ENCODE data around the gene TP53BP1.

The TP53BP1 gene

GRCh38 chr15:43521419-43521818 is 28.5 kb upstream of the TP53BP1 start:
- no peak overlapping the region for H3K4me3 ChIP-seq (ENCODE audit: low read length)
- no peak overlapping the region for H3K9ac ChIP-seq (ENCODE audit: low read length)
- no peaks in the 10 kb centered on the region for H3K79me2 ChIP-seq (ENCODE audit: low read length)
- H3K36me3 ChIP-seq (replicated peaks; ENCODE audit: insufficient read depth, low read length) = no peaks in the 10 kb centered on the region
- peaks cover 11% of the 10 kb centered on the region for H3K4me1 ChIP-seq (ENCODE audit: low read length)
- TF ChIP-seq CTCF (IDR thresholded peaks at IDR 0.05; ENCODE audit: low read length) (no peak), EZH2 (optimal IDR thresholded peaks at IDR 0.05; ENCODE audit: low read depth, low read length) (no peak), EZH2phosphoT487 (IDR thresholded peaks at IDR 0.05; ENCODE audit: low read length) (no peak)
- no peak overlapping the region for H2AFZ ChIP-seq (ENCODE audit: low read length)
- H3K9me2 ChIP-seq (replicated peaks; ENCODE audit: insufficient read depth, low read length) = no peaks in the 10 kb centered on the region
- no peaks in the 10 kb centered on the region for H3K9me3 ChIP-seq (replicated peaks; ENCODE audit: insufficient read depth, low read length)
- DNase-seq = no peak
- H3K27ac ChIP-seq (ENCODE audit: low read length) = no peak overlapping the region
- no peak overlapping the region for H3K4me2 ChIP-seq (ENCODE audit: low read depth, low read length)
- H3K27me3 ChIP-seq (replicated peaks; ENCODE audit: insufficient read depth, low read length) = peaks cover 4% of the 10 kb centered on the region; the same call in 1 of the 2 replicates
- H3F3A ChIP-seq (ENCODE audit: insufficient read depth, low read length) = no peaks in the 10 kb centered on the region
- H4K20me1 ChIP-seq (ENCODE audit: insufficient read depth, low read length) = no peaks in the 10 kb centered on the region

GRCh38 chr15:43520138-43520537 is 27.2 kb upstream of the TP53BP1 start:
- DNase-seq = no peak
- Histone ChIP-seq H3K4me3 (ENCODE audit: low read length) (no peak overlapping the region), H3F3A (ENCODE audit: insufficient read depth, low read length) (no peaks in the 10 kb centered on the region), H3K4me2 (ENCODE audit: low read depth, low read length) (no peak overlapping the region), H3K4me1 (ENCODE audit: low read length) (peaks cover 8% of the 10 kb centered on the region), H4K20me1 (ENCODE audit: insufficient read depth, low read length) (no peaks in the 10 kb centered on the region), H3K9me3 (replicated peaks; ENCODE audit: insufficient read depth, low read length) (no peaks in the 10 kb centered on the region), H3K36me3 (replicated peaks; ENCODE audit: insufficient read depth, low read length) (no peaks in the 10 kb centered on the region), H3K79me2 (ENCODE audit: low read length) (no peaks in the 10 kb centered on the region), H3K9me2 (replicated peaks; ENCODE audit: insufficient read depth, low read length) (no peaks in the 10 kb centered on the region), H3K9ac (ENCODE audit: low read length) (no peak overlapping the region), H3K27ac (ENCODE audit: low read length) (no peak overlapping the region), H3K27me3 (replicated peaks; ENCODE audit: insufficient read depth, low read length) (peaks cover 4% of the 10 kb centered on the region; the same call in 1 of the 2 replicates), H2AFZ (ENCODE audit: low read length) (no peak overlapping the region)
- TF ChIP-seq CTCF (IDR thresholded peaks at IDR 0.05; ENCODE audit: low read length) (no peak), EZH2phosphoT487 (IDR thresholded peaks at IDR 0.05; ENCODE audit: low read length) (no peak), EZH2 (optimal IDR thresholded peaks at IDR 0.05; ENCODE audit: low read depth, low read length) (no peak)

- H3K27me3 ChIP-seq (replicated peaks; ENCODE audit: insufficient read depth, low read length) = peaks cover 4% of the 10 kb centered on the region; the same call in 1 of the 2 replicates
- H3K36me3 ChIP-seq (replicated peaks; ENCODE audit: insufficient read depth, low read length) = no peaks in the 10 kb centered on the region
- no peaks in the 10 kb centered on the region for H3K79me2 ChIP-seq (ENCODE audit: low read length)
- no peaks in the 10 kb centered on the region for H3F3A ChIP-seq (ENCODE audit: insufficient read depth, low read length)
- H3K9me3 ChIP-seq (replicated peaks; ENCODE audit: insufficient read depth, low read length) = no peaks in the 10 kb centered on the region
- H2AFZ ChIP-seq (ENCODE audit: low read length) = no peak overlapping the region
- no peaks in the 10 kb centered on the region for H4K20me1 ChIP-seq (ENCODE audit: insufficient read depth, low read length)
- no peaks in the 10 kb centered on the region for H3K4me1 ChIP-seq (ENCODE audit: low read length)
- no peak for TF ChIP-seq EZH2phosphoT487 (IDR thresholded peaks at IDR 0.05; ENCODE audit: low read length)
- TF ChIP-seq CTCF (IDR thresholded peaks at IDR 0.05; ENCODE audit: low read length) = no peak
- no peak for TF ChIP-seq EZH2 (optimal IDR thresholded peaks at IDR 0.05; ENCODE audit: low read depth, low read length)
- H3K27ac ChIP-seq (ENCODE audit: low read length) = no peak overlapping the region
- no peak overlapping the region for H3K4me2 ChIP-seq (ENCODE audit: low read depth, low read length)
- DNase-seq = no peak
- H3K4me3 ChIP-seq (ENCODE audit: low read length) = no peak overlapping the region
- H3K9me2 ChIP-seq (replicated peaks; ENCODE audit: insufficient read depth, low read length) = no peaks in the 10 kb centered on the region
- no peak overlapping the region for H3K9ac ChIP-seq (ENCODE audit: low read length)
Measured at GRCh38 chr15:43519196-43519595, 26.2 kb upstream of the TP53BP1 start.
